ENCODE data around the gene MIGA1. TPM values are rescaled to one million over a fixed set of nuclear protein-coding genes. Genes with fewer than 3 reads are reported as not detected.

MIGA1 gene
- total RNA-seq, 1 donor from 2014 or later = 19.8 TPM

- no peaks in the 10 kb centered on the region for H3K9me3 Mint-ChIP-seq
- no peak for DNase-seq (ENCODE audit: low spot score in 2 of 2, unreplicated experiment in 2 of 2)
- H3K36me3 Mint-ChIP-seq = peaks cover 3% of the 10 kb centered on the region
- peaks cover 4% of the 10 kb centered on the region for H3K4me1 Mint-ChIP-seq
- H3K27ac Mint-ChIP-seq = peak overlapping the region; percentile 9
- TF ChIP-seq CTCF (IDR thresholded peaks at IDR 0.05; ENCODE audit: unreplicated experiment) = no peak
- no peak overlapping the region for H3K4me3 Mint-ChIP-seq
- H3K27me3 Mint-ChIP-seq (ENCODE audit: low read depth) = no peaks in the 10 kb centered on the region
These were observed 147.3 kb downstream of the MIGA1 start for GRCh38 chr1:77926561-77927357.

- Mint-ChIP-seq H3K36me3 (peaks cover 3% of the 10 kb centered on the region), H3K4me3 (no peak overlapping the region), H3K27me3 (ENCODE audit: low read depth) (no peaks in the 10 kb centered on the region), H3K27ac (no peak overlapping the region), H3K9me3 (no peaks in the 10 kb centered on the region), H3K4me1 (peaks cover 4% of the 10 kb centered on the region)
- no peak for TF ChIP-seq CTCF (IDR thresholded peaks at IDR 0.05; ENCODE audit: unreplicated experiment)
- DNase-seq (ENCODE audit: low spot score in 2 of 2, unreplicated experiment in 2 of 2) = no peak
These were observed 148.0 kb downstream of the MIGA1 start for GRCh38 chr1:77927414-77927813.

Other genes with a start within 250 kb of the MIGA1 start
- 63.3 to 66.9 TPM (median 64.5 TPM) in 3 replicates for gene ZZZ3, start 97.0 kb upstream of the MIGA1 start, total RNA-seq
- 73.5 to 77.7 TPM (median 76.6 TPM) in 3 replicates for gene USP33, start 19.8 kb upstream of the MIGA1 start, total RNA-seq
- gene NEXN, start 109.0 kb downstream of the MIGA1 start, total RNA-seq = 6.9 to 8.2 TPM (median 7.0 TPM) in 3 replicates
- gene FUBP1, start 199.4 kb downstream of the MIGA1 start, total RNA-seq = 287 to 291 TPM (median 288 TPM) in 3 replicates
- gene DNAJB4, start 225.3 kb downstream of the MIGA1 start, total RNA-seq = 43.6 to 48.0 TPM (median 47.8 TPM) in 3 replicates

Data from mesothelial cell of epicardium (in vitro differentiated cells).